HepG2 (cell line): ENCODE measurements around the gene ITGA6. TPM values are rescaled to one million over a fixed set of nuclear protein-coding genes. Genes with fewer than 3 reads are reported as not detected.

ENCODE experiments used
- AHR ChIP-seq: IDR thresholded peaks from 2 replicates; pipeline ENCODE4 v1.6.1; 2018; ENCODE audit warnings: missing genetic modification reagents, missing compliant biosample characterization
- ARID3A ChIP-seq: IDR thresholded peaks from 2 replicates; pipeline ENCODE4 v1.6.1; 2012; ENCODE audit warnings: low read depth, low read length, improper control_type of control experiment
- KDM1A ChIP-seq: IDR thresholded peaks from 2 replicates; pipeline ENCODE4 v1.6.1; 2016; ENCODE audit warnings: missing compliant biosample characterization
- PHF8 ChIP-seq: sonication (generic); formaldehyde crosslinking; IDR thresholded peaks from 2 replicates; pipeline ENCODE4 v1.5.0; 2020; ENCODE audit warnings: missing genetic modification reagents
- PRPF4 ChIP-seq: fragments of 200-400 bp; formaldehyde crosslinking; IDR thresholded peaks from 2 replicates; pipeline ENCODE4 v1.6.1; 2016; ENCODE audit warnings: low read length, low read depth; ENCODE audit not compliant: poor library complexity, severe bottlenecking
- RBAK ChIP-seq: sonication (generic); formaldehyde crosslinking; IDR thresholded peaks from 2 replicates; pipeline ENCODE4 v1.5.1; 2020; ENCODE audit warnings: mild to moderate bottlenecking, missing genetic modification reagents
- ZBTB10 ChIP-seq: sonication (generic); formaldehyde crosslinking; IDR thresholded peaks from 2 replicates; pipeline ENCODE4 v1.4.0; 2020; ENCODE audit warnings: missing genetic modification reagents, borderline replicate concordance
- ZC3H13 ChIP-seq: sonication (generic); formaldehyde crosslinking; IDR thresholded peaks from 2 replicates; pipeline ENCODE4 v1.8.1; 2023; ENCODE audit warnings: mild to moderate bottlenecking, missing genetic modification reagents, moderate library complexity
- ZHX1 ChIP-seq: sonication (generic); formaldehyde crosslinking; IDR thresholded peaks from 2 replicates; pipeline ENCODE4 v1.8.1; 2022; ENCODE audit warnings: low read depth, mild to moderate bottlenecking, missing genetic modification reagents
- ZNF513 ChIP-seq: sonication (generic); formaldehyde crosslinking; conservative IDR thresholded peaks from 2 replicates; pipeline ENCODE4 v1.5.0; 2020; ENCODE audit warnings: missing genetic modification reagents
- ZNF607 ChIP-seq: sonication (generic); formaldehyde crosslinking; IDR thresholded peaks from 2 replicates; pipeline ENCODE4 v1.5.1; 2020; ENCODE audit warnings: missing genetic modification reagents, mild to moderate bottlenecking, borderline replicate concordance
- ZNF782 ChIP-seq: sonication (generic); formaldehyde crosslinking; IDR thresholded peaks from 2 replicates; pipeline ENCODE4 v1.4.0; 2020; ENCODE audit warnings: missing genetic modification reagents, mild to moderate bottlenecking, borderline replicate concordance
- ZSCAN20 ChIP-seq: sonication (generic); formaldehyde crosslinking; IDR thresholded peaks from 2 replicates; pipeline ENCODE4 v1.4.0; 2020; ENCODE audit warnings: missing genetic modification reagents, mild to moderate bottlenecking, borderline replicate concordance
- polyA plus RNA-seq, 8 experiments: library from polyadenylated mRNA; depleted of rRNA in 3 of 8; stranded (reverse) in 7 of 8; unstranded in 1 of 8; fragments of >200 nt; fragmentation: Illumina TruSeq in 4 of 8; extraction: Trizol in 4 of 8; gene quantifications; 2 replicates each; pipeline versions ENCODE4 v1.2.1 to v1.2.3, GENCODE V29; 2011 to 2016; ENCODE audit warnings: low read depth in 4 of 8, missing spikeins in 1 of 8, mixed read lengths in 1 of 8; ENCODE audit not compliant: insufficient read depth in 1 of 8
- total RNA-seq, 5 experiments: library from RNA; depleted of rRNA; stranded (reverse); fragments of >200 nt; fragmentation: Illumina TruSeq; extraction: Trizol; gene quantifications; 2 replicates each; pipeline ENCODE4 v1.2.3, GENCODE V29; 2016; ENCODE audit warnings: low read depth in 1 of 5
- TF ChIP-seq, protein P1 (sequence below): sonication (generic); formaldehyde crosslinking; IDR thresholded peaks from 2 replicates; pipeline ENCODE4 v1.8.0; 2022; ENCODE audit warnings: missing genetic modification reagents, low read depth, mild to moderate bottlenecking, borderline replicate concordance
- TF ChIP-seq, protein P2 (sequence below): sonication (generic); formaldehyde crosslinking; IDR thresholded peaks from 2 replicates; pipeline ENCODE4 v1.5.0; 2020; ENCODE audit warnings: mild to moderate bottlenecking, missing genetic modification reagents
- TF ChIP-seq, protein P3 (sequence below): sonication (generic); formaldehyde crosslinking; IDR thresholded peaks from 2 replicates; pipeline ENCODE4 v1.5.0; 2020; ENCODE audit warnings: mild to moderate bottlenecking, missing genetic modification reagents

ITGA6 gene
- total and polyA plus RNA-seq, 2 of the 13 experiments (the other 11 are each of a cell fraction or from before 2014, with no cell fraction given): 24.0 to 92.5 TPM

DNA sequence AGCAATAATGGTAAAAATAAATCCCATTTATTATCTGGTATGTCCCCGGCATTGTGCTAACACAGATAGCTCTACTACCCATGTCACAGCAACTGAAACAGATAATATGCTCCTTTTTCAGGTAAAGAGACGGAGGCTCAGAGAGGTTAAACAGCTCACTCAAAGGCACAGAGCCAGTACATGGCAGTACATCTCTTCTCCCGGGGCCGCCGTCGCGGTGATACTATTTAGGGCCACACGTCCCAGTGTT lies 127.8 kb downstream of the ITGA6 start (continued):
- TF ChIP-seq RBAK (no peak), ARID3A (no peak), KDM1A (CRISPR knock-in tag) (no peak; the same call in 1 of the 2 replicates), ZNF513 (CRISPR knock-in tag) (no peak), ZSCAN20 (CRISPR knock-in tag) (no peak), ZNF607 (no peak), PHF8 (CRISPR knock-in tag) (no peak), AHR (CRISPR knock-in tag) (no peak), ZNF782 (CRISPR knock-in tag) (no peak), PRPF4 (no peak), ZBTB10 (CRISPR knock-in tag) (0 out of 2 replicates have a peak, but pooled peaks have one; percentile 69), ZHX1 (CRISPR knock-in tag) (no peak), ZC3H13 (CRISPR knock-in tag) (0 out of 2 replicates have a peak, but pooled peaks have one; percentile 20)
- TF ChIP-seq, protein P1, sequence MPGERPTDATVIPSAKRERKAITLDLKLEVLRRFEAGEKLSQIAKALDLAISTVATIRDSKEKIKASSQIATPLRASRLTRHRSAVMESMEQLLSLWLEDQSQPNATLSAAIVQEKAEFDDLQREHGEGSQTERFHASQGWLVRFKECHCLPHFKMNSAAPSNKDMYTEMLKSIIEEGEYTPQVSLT (CRISPR knock-in tag): no peak
- TF ChIP-seq, protein P2, sequence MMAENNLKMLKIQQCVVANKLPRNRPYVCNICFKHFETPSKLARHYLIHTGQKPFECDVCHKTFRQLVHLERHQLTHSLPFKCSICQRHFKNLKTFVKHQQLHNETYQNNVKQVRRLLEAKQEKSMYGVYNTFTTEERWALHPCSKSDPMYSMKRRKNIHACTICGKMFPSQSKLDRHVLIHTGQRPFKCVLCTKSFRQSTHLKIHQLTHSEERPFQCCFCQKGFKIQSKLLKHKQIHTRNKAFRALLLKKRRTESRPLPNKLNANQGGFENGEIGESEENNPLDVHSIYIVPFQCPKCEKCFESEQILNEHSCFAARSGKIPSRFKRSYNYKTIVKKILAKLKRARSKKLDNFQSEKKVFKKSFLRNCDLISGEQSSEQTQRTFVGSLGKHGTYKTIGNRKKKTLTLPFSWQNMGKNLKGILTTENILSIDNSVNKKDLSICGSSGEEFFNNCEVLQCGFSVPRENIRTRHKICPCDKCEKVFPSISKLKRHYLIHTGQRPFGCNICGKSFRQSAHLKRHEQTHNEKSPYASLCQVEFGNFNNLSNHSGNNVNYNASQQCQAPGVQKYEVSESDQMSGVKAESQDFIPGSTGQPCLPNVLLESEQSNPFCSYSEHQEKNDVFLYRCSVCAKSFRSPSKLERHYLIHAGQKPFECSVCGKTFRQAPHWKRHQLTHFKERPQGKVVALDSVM (CRISPR knock-in tag): no peak
- TF ChIP-seq, protein P3, sequence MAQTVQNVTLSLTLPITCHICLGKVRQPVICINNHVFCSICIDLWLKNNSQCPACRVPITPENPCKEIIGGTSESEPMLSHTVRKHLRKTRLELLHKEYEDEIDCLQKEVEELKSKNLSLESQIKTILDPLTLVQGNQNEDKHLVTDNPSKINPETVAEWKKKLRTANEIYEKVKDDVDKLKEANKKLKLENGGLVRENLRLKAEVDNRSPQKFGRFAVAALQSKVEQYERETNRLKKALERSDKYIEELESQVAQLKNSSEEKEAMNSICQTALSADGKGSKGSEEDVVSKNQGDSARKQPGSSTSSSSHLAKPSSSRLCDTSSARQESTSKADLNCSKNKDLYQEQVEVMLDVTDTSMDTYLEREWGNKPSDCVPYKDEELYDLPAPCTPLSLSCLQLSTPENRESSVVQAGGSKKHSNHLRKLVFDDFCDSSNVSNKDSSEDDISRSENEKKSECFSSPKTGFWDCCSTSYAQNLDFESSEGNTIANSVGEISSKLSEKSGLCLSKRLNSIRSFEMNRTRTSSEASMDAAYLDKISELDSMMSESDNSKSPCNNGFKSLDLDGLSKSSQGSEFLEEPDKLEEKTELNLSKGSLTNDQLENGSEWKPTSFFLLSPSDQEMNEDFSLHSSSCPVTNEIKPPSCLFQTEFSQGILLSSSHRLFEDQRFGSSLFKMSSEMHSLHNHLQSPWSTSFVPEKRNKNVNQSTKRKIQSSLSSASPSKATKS (CRISPR knock-in tag): no peak
